SU-DHL-6 (cell line): ENCODE measurements around the gene PUS1.

Source experiments
- CTCF ChIP-seq: fragments of 200-600 bp; sonication (generic); IDR thresholded peaks from one replicate; pipeline ENCODE4 v1.5.1; 2017; ENCODE audit warnings: antibody characterized with exemption, mild to moderate bottlenecking, low read length, moderate library complexity; ENCODE audit not compliant: insufficient read depth, poor library complexity, severe bottlenecking
- EZH2phosphoT487 ChIP-seq: fragments of 200-600 bp; sonication (generic), shearing (Covaris generic); conservative IDR thresholded peaks from 2 replicates; pipeline ENCODE4 v1.6.1; 2018; ENCODE audit warnings: mild to moderate bottlenecking, antibody characterized with exemption, low read length, moderate library complexity, mixed read lengths

GRCh38 chr12:131892711-131893604 lies 36.1 kb upstream of the PUS1 start:
- TF ChIP-seq CTCF (no peak), EZH2phosphoT487 (no peak)
